Endothelial cell of umbilical vein (primary cell): Measurements from ENCODE around the gene CDK4. TPM values are rescaled to one million over a fixed set of nuclear protein-coding genes. Genes with fewer than 3 reads are reported as not detected.
A peak's percentile ranks its signal among the peaks of the same experiment; 100 is the strongest.

Experiments used
- BruUV-seq: library from RNA; stranded (reverse); fragments of 400-500 nt; replicated peaks from 2 replicates; lab custom pipeline; 2021; lab: Mats Ljungman, UMichigan
- CTCF ChIA-PET: fragments of 300-600, 350-600 bp; sonication (Branson Sonifier 250); formaldehyde crosslinking; loops from one replicate; lab custom pipeline; 2021; ENCODE audit warnings: antibody characterized with exemption, inconsistent platforms; lab: Charles Lee
- POLR2A ChIA-PET: fragments of 300-600, 350-600 bp; sonication (Branson Sonifier 250); formaldehyde crosslinking; loops from one replicate; lab custom pipeline; 2021; ENCODE audit warnings: antibody characterized with exemption, inconsistent platforms; lab: Charles Lee
- DNase-seq: peaks from one replicate; pipeline ENCODE4 v3.0.0-alpha.2; 2011; ENCODE audit warnings: low read depth, low spot score
- FAIRE-seq: peaks from 2 replicates; lab custom pipeline; 2011; peaks lifted over from hg19 to GRCh38; lab: Jason Lieb, UNC
- H2AFZ ChIP-seq: 2 replicates; pipeline ENCODE4 v1.6.0; 2012; ENCODE audit warnings: low read depth, low read length, control low read depth, inconsistent platforms
- H3K27ac ChIP-seq: 2 replicates; pipeline ENCODE4 v1.5.1; 2011; ENCODE audit warnings: low read depth, mild to moderate bottlenecking, control low read depth, low read length, moderate library complexity; ENCODE audit not compliant: insufficient read depth
- H3K27me3 ChIP-seq, 2 experiments: 2 replicates each; pipeline versions ENCODE4 v1.6.0 to v1.6.1; 2011; ENCODE audit warnings: low read length in 2 of 2, mixed read lengths in 1 of 2; ENCODE audit not compliant: control insufficient read depth in 2 of 2, insufficient read depth in 2 of 2
- H3K36me3 ChIP-seq, 2 experiments: 2 replicates in 1 of 2; 3 replicates in 1 of 2; pipeline ENCODE4 v1.5.1; 2011; ENCODE audit warnings: low read length in 2 of 2, mild to moderate bottlenecking in 1 of 2, moderate library complexity in 1 of 2; ENCODE audit not compliant: control insufficient read depth in 2 of 2, insufficient read depth in 2 of 2; ENCODE audit errors: extremely low read depth in 1 of 2
- H3K4me1 ChIP-seq: 3 replicates; pipeline ENCODE4 v1.5.1; 2011; ENCODE audit warnings: mild to moderate bottlenecking, low read length; ENCODE audit not compliant: control insufficient read depth, insufficient read depth; ENCODE audit errors: extremely low read depth
- H3K4me2 ChIP-seq: 2 replicates; pipeline ENCODE4 v1.6.1; 2011; ENCODE audit warnings: low read length, control low read depth, mixed read lengths; ENCODE audit not compliant: insufficient read depth
- H3K4me3 ChIP-seq, 3 experiments: fragments of 200-600 bp in 1 of 3; sonication (generic), shearing (Covaris generic) in 1 of 3; replicated peaks in 1 of 3; 2 replicates each; pipeline ENCODE4 v1.5.1; 2011 to 2016; ENCODE audit warnings: control low read depth in 3 of 3, low read length in 3 of 3, mild to moderate bottlenecking in 2 of 3, inconsistent platforms in 1 of 3, low read depth in 1 of 3, moderate library complexity in 1 of 3; ENCODE audit not compliant: insufficient read depth in 1 of 3
- H3K79me2 ChIP-seq: 2 replicates; pipeline ENCODE4 v1.6.0; 2012; ENCODE audit warnings: low read length, inconsistent platforms; ENCODE audit not compliant: control insufficient read depth, insufficient read depth
- H3K9ac ChIP-seq: replicated peaks from 2 replicates; pipeline ENCODE3; 2011; ENCODE audit warnings: low read length, control low read depth; ENCODE audit not compliant: insufficient read depth; ENCODE audit errors: extremely low read depth
- H3K9me1 ChIP-seq: replicated peaks from 3 replicates; pipeline ENCODE4 v1.6.0; 2011; ENCODE audit warnings: mild to moderate bottlenecking, low read length; ENCODE audit not compliant: control insufficient read depth, insufficient read depth; ENCODE audit errors: extremely low read depth
- H3K9me3 ChIP-seq: replicated peaks from 2 replicates; pipeline ENCODE4 v1.5.1; 2012; ENCODE audit warnings: low read length, inconsistent platforms; ENCODE audit not compliant: control insufficient read depth, insufficient read depth
- H4K20me1 ChIP-seq: replicated peaks from 2 replicates; pipeline ENCODE3; 2011; ENCODE audit warnings: mild to moderate bottlenecking, low read length; ENCODE audit not compliant: control insufficient read depth, insufficient read depth; ENCODE audit errors: extremely low read depth
- FOS ChIP-seq: IDR thresholded peaks from 2 replicates; pipeline ENCODE4 v1.6.1; 2011; ENCODE audit warnings: mild to moderate bottlenecking, low read length, moderate library complexity, borderline replicate concordance; ENCODE audit not compliant: insufficient read depth
- GATA2 ChIP-seq: IDR thresholded peaks from 2 replicates; pipeline ENCODE4 v1.7.0; 2011; ENCODE audit warnings: low read depth, mild to moderate bottlenecking, moderate library complexity, mixed read lengths, low read length; ENCODE audit not compliant: insufficient read length, insufficient read depth
- MYC ChIP-seq: IDR thresholded peaks from one replicate; pipeline ENCODE4 v1.6.1; 2011; ENCODE audit warnings: mild to moderate bottlenecking, low read depth, low read length
- POLR2A ChIP-seq: IDR thresholded peaks from 2 replicates; pipeline ENCODE4 v1.6.1; 2012; ENCODE audit warnings: low read depth, mild to moderate bottlenecking, control low read depth, low read length
- dilution Hi-C: fragments of 300-500 bp; cut with MboI; formaldehyde crosslinking; loops from one replicate; pipeline ENCODE4 v1.15.0; 2019; ENCODE audit warnings: low sequenced_read_pairs; ENCODE audit not compliant: extremely low pct_ligation_motif_present
- intact Hi-C: fragments of 100-400 bp; cut with micrococcal nuclease; formaldehyde crosslinking; loops from one replicate; pipeline ENCODE4 v1.10.0; 2022
- polyA plus RNA-seq, 4 experiments: library from polyadenylated mRNA; depleted of rRNA in 3 of 4; stranded (reverse) in 3 of 4; unstranded in 1 of 4; fragments of >200 nt; gene quantifications; 2 replicates each; pipeline versions ENCODE4 v1.2.1 to v1.2.3, GENCODE V29; 2011 to 2012; ENCODE audit warnings: missing spikeins in 1 of 4
- total RNA-seq: library from RNA; stranded (reverse); gene quantifications from 2 replicates; pipeline ENCODE4 v1.2.3, GENCODE V29; 2021
- TF ChIP-seq, protein P1 (sequence below): IDR thresholded peaks from 2 replicates; pipeline ENCODE4 v1.6.1; 2011; ENCODE audit not compliant: insufficient read depth, insufficient read length

Gene CDK4
- total and polyA plus RNA-seq, 2 donors (not counting 3 experiments of a cell fraction or from before 2014, with no cell fraction given), result 171 to 332 TPM

DNA sequence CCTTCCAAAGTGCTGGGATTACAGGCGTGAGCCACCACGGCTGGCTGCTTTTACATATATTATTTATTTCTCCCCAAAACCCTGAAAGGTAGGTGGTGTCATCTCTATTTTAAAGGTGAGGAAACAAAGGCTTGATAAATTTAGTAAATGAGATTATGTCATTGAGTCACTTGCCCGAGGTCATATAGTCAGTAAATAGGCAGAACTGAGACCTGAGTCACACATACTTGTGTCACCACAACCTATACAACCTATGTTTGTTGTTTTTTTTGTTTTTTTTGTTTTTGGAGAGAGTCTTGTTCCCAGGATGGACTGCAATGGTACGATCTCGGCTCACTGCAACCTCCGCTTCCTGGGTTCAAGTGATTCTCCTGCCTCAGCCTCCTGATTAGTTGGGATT is 43.2 kb upstream of the CDK4 start:
- H4K20me1 ChIP-seq, result no peaks in the 10 kb centered on the region
- POLR2A ChIA-PET, result no interaction called here
- H3K36me3 ChIP-seq, result peaks cover 15 to 16% of the 10 kb centered on the region in 2 experiments
- H3K9me3 ChIP-seq, result no peaks in the 10 kb centered on the region
- H3K4me2 ChIP-seq, result no peak overlapping the region
- no peak overlapping the region for H2AFZ ChIP-seq
- no peak overlapping the region for H3K9ac ChIP-seq
- intact Hi-C loops (no loop called here), dilution Hi-C loops (no loop called here)
- H3K9me1 ChIP-seq, result no peaks in the 10 kb centered on the region
- FAIRE-seq, result no peak
- H3K27me3 ChIP-seq, result no peaks in the 10 kb centered on the region
- DNase-seq, result no peak
- TF ChIP-seq, protein P1, sequence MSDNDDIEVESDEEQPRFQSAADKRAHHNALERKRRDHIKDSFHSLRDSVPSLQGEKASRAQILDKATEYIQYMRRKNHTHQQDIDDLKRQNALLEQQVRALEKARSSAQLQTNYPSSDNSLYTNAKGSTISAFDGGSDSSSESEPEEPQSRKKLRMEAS, result no peak
- TF ChIP-seq MYC, result no peak
- no peak overlapping the region for H3K4me3 ChIP-seq
- no peaks in the 10 kb centered on the region for H3K4me1 ChIP-seq
- CTCF ChIA-PET, result interaction anchor here (3.7 kb wide), 1 partner anchor 8 kb away, joined by 27 read pairs; no protein-coding TSS in a partner anchor
- no peaks in the 10 kb centered on the region for H3K79me2 ChIP-seq
- BruUV-seq, result no TSS peak
- H3K27ac ChIP-seq, result no peak overlapping the region

DNA sequence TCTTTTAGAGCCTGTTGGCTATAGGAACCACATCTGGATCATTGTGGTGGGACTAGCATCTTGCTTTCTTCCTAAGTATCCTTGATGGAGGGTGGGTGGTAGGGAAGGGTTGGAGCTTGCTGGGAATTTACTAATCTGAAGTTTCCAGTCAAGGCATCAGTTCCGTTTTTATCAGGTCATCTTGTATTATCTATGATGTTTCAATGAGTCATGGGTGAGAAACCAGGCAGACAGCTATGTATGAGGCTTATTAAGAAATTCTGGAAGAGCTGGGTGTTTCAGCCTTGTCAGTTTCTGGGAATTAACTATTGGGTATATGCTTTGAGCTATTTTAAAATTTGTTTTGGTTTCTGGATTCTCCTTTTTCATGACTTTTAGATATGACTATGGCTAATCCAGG is 41.8 kb upstream of the CDK4 start:
- no peaks in the 10 kb centered on the region for H4K20me1 ChIP-seq
- no peak overlapping the region for H3K4me3 ChIP-seq
- TF ChIP-seq POLR2A, result no peak
- peak; percentile 62 for TF ChIP-seq FOS
- TF ChIP-seq GATA2, result peak; percentile 77
- no peaks in the 10 kb centered on the region for H3K79me2 ChIP-seq
- FAIRE-seq, result no peak
- no peaks in the 10 kb centered on the region for H3K9me1 ChIP-seq
- H3K9me3 ChIP-seq, result no peaks in the 10 kb centered on the region
- intact Hi-C loops, result no loop called here
- peaks cover 13% of the 10 kb centered on the region in 2 experiments for H3K36me3 ChIP-seq
- no peak overlapping the region for H3K27ac ChIP-seq
- no peak overlapping the region for H3K9ac ChIP-seq
- dilution Hi-C loops, result no loop called here
- ChIA-PET CTCF (interaction anchor here (2.6 to 3.7 kb wide), 2 partner anchors 9 to 11 kb away, joined by 12 to 27 read pairs; partner anchors contain the start of gene TSFM), POLR2A (no interaction called here)
- H3K27me3 ChIP-seq, result no peaks in the 10 kb centered on the region
- BruUV-seq, result no TSS peak
- no peak overlapping the region for H2AFZ ChIP-seq
- no peak overlapping the region for H3K4me2 ChIP-seq
- DNase-seq, result peak; percentile 19
- H3K4me1 ChIP-seq, result no peaks in the 10 kb centered on the region
